HG03060 (cell line): ENCODE measurements around the gene GHITM.
"Not testable (repeated sequence)": the region's sequence is repeated elsewhere in the genome, so short reads cannot be mapped to it uniquely, and the experiment has no call there.

ENCODE experiments used
- ATAC-seq: cut with Tn5 transposase; IDR thresholded peaks from one replicate; pipeline ENCODE4 v1.9.1; 2021; ENCODE audit warnings: low read depth, moderate number of reproducible peaks; ENCODE audit not compliant: unreplicated experiment

GHITM gene

DNA sequence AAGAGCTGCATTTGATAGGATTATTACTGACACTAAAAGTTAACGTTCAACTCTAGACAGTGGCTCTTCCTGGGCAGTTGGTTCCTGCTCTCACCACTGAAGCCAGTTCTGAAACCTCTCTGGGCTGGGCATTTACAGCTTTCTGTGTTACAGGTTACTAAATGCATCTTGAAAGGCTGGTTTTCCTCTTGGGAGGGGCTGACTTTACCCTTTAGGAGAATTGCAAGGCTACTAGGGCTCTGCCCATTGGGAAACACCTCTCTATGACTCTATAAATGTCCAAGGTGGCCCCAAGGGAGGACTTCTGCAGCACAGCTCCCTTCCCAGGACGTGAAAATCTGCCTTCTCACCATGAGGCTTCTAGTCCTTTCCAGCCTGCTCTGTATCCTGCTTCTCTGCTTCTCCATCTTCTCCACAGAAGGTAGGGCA is 34.2 kb downstream of the GHITM start, which contains the start of gene GPR15LG:
GPR15LG (plus strand) TSS at position 301 of the 429 bp plus-strand sequence; CDS start at position 352, 51 bp downstream.
- no peak for ATAC-seq

DNA sequence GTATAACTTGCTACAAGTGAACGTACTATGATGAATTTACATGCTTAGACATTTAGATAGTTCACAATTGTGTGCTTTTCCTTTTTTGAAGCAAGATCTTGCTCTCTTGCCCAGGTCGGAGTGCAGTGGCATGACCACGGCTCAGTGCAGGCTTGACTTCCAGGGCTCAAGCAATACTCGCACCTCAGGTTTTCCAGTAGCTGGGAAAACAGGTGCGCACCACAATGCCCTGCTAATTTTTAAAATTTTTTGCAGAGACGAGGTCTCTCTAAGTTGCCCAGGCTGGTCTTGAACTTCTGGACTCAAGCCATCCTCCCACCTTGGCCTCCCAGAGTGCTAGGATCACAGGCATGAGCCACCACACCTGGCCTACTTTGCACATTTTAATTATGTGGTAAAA is 36.1 kb downstream of the GHITM start:
- no peak for ATAC-seq

DNA sequence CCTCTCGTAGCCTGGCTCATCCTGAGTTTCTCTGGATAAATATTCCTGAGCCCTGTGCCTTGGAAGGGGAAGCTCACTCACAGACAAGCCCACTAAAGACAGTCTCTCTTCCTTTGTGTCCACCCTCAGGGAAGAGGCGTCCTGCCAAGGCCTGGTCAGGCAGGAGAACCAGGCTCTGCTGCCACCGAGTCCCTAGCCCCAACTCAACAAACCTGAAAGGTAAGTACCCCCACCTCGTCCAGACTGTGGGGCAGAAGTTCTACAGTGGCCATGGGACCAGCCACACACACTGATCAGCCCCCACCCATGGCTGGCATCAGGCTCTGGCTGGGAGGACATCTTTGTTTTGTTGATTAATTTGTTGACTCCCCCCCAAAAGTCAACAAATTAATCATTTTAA is 37.0 kb downstream of the GHITM start:
- no peak for ATAC-seq

DNA sequence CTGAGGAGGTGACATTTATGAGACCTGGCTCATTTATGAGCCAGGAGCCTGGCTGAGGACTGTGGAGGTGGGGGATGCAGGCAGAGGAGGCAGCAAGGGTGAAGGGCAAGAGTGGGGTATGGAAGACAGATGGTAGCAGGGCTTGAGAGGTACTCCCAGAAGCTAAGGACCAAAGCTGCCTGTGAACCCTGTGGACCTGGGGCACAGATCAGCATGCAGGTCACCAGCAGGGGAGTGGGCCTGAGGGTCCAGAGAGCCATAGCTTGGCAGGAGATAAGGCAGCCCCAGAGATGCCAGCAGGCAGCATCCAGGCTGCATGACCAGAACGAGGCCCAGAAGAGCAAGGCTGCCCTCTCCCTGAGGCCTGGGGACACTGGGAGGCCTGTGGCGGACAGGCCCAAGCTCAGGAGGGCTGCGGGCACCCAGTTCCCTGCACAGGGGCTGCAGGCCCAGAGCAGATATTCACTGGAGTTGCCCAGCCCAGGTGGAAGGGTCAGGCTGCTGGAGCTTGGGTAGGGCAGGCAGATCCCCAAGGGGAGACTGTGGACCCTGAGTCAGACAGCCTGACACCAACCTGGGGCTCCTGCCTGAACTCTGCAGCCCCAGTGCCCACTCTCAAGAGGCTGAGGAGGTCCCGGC is 37.6 kb downstream of the GHITM start:
- no peak for ATAC-seq

DNA sequence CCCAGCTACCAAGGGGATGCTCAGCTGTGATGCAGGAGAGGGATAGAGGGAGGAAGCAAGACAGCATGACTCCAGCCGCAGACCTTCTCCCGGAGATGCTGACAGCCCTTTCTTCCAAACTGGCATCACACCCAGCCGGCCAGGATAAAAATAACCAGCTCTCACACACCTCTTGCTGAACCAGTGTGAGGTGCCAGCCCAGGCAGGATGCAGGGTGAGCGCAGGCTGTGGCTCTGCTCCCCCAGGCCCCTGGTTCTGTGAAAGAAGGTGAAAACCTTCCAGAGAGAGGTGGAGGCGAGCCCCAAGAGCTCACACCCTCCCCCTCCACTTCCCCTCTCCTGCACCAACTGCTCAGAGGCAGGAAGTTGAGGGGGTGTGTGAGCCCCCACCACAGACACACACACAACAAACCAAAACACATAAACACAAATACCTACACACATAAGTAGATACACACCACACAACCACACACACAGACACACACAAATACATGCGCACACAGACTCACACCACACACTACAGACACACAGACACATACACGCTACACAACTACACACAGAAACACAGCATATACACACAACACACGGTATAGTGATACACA is 38.3 kb downstream of the GHITM start:
- no peak for ATAC-seq

DNA sequence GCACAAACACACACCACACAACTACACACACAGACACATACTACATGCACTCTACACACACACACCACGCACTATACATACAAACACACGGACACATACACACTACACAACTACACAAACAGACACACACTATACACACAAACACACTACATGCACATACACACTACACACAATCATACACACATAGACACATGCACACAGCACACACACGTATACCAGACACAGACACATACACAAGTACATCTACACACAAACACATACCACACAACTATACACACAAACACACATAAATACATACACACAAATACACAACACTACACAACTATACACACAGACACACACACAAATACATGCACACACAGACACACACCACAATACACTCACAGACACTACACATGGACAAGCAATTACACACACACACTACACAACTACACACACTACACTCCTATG is 38.9 kb downstream of the GHITM start:
- no peak for ATAC-seq

DNA sequence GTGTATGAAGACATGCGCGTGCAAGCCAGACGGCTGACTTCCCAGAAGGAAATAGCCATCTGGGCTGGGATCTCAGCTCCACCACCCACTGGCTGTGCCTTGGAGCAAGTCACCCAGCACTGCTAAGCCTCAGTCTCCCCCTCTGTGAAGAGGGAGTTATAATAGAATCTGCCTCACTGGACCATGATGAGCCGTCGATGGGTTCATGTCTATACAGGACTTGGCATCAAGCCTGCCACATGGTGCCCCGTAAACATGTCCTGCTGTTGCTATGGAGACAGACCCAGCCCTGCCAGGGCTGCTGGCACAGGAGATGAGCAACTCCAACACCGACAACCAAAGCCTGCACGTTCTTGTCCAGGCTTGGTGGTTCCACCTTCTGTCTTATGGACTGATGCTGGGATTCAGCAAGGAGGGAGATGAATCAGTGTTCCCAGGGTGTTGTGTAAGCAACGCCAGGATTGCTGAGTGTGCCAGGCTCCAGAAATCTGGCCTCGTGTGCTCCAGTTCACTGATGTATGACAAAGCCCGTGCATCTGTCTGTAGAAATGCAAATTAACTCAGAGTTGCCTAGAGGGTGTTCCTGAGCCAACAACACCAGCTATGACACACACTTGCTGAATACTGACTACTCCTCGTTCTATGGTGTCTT is 39.9 kb downstream of the GHITM start:
- peak; percentile 92 for ATAC-seq

DNA sequence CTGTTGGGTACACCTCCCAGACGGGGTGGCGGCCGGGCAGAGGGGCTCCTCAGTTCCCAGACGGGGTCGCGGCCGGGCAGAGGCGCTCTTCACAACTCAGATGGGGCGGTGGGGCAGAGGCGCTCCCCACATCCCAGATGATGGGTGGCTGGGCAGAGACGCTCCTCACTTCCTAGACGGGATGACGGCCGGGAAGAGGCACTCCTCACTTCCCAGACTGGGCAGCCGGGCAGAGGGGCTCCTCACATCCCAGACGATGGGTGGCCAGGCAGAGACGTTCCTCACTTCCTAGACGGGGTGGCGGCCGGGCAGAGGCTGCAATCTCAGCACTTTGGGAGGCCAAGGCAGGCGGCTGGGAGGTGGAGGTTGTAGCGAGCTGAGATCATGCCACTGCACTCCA is 41.1 kb downstream of the GHITM start:
- ATAC-seq: not testable (repeated sequence)

DNA sequence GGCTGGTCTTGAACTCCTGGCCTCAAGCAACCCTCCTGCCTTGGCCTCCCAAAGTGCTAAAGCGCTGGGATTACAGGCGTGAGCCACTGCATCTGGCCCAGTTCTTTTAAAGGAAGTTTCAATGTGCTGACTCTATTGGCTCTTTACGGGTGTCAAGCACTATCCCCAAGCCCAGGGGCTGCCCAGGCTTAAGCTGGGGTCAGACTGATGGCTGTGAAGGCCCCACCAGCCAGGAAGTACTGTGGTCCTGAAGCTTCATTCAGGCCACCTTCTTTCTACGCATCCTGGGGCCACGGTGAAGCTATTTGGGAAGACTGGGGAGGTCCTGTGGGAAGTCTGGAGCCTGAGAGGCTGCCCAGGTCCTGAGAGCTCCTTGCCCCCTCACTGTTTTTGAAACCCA is 42.3 kb downstream of the GHITM start:
- no peak for ATAC-seq

DNA sequence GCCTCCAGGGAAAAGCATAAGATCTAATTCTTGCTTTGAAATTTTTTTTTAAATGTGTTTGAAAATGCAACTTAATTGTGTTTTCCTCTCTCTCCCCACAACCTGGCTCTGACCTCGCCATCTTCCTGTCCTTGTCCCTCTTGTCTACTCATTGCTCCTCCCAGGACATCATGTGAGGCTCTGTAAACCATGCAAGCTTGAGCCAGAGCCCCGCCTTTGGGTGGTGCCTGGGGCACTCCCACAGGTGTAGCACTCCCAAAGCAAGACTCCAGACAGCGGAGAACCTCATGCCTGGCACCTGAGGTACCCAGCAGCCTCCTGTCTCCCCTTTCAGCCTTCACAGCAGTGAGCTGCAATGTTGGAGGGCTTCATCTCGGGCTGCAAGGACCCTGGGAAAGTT is 45.2 kb downstream of the GHITM start:
- ATAC-seq: no peak

DNA sequence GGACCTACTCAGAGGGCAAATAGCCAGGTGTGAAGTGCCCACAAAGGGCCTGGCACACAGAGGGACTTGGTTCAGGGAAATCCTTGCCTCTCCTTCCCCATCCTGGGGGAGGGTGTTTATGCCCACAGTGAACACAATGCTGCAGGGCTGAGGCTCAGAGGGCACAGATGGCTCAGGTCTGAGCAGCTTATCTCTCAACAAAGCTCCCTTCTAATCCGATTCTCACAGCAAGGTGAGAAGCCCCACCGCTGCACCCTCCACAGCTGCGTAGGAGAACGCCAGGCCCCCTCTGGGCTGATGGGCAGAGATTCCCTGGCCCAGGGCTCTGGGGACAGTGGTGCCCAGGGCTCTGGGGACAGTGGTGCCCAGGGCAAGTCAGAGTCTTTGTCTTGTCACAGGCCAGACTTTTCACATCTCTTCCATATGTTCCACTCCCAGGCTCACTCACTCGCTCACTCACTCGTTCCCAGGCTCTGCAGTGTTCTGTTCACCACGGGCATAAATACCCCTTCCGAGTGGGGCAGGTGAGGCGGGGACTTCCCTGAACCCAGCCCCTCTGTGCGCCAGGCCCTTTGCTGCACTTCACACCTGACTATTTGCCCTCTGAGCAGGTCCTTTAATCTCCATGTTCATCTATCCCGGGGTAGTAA is 46.3 kb downstream of the GHITM start:
- ATAC-seq: no peak

DNA sequence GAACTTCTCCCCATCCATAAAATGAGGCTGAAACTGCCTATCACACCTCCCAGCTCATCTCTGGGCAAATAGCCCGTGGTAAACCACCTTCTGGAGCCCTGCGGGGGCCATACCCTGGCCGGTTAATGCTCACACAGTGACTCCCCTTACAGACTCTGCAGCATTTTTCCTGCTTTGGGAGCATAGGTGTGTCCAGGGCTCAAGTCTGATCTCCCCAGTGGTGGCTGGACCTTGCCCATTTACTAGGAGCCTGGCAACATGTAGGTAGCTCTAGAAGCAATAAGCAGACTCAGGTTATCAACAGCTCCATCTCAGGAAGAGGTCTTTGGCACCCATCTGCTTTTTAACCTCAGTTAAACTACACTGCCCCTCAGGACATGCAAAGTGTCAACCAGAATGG is 49.5 kb downstream of the GHITM start:
- no peak for ATAC-seq

DNA sequence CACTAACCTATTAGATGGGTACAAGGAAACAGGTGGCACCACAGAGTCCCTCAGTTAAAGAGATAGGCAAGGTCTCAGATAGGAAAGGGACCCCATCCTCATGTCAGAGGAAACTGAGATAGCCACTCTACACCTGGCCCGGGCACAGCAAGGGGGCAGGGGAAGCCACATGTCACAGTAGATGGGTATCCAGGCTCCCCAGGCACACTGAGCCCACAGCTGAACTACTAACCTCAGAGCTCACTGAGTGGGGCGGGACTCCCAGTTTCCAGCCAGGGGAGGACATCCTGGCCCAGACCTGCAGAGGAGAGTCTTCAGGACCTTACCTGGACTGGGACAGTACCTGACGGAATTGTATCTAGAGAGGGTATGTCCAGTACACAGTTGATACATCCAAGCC is 51.3 kb downstream of the GHITM start:
- ATAC-seq: no peak

DNA sequence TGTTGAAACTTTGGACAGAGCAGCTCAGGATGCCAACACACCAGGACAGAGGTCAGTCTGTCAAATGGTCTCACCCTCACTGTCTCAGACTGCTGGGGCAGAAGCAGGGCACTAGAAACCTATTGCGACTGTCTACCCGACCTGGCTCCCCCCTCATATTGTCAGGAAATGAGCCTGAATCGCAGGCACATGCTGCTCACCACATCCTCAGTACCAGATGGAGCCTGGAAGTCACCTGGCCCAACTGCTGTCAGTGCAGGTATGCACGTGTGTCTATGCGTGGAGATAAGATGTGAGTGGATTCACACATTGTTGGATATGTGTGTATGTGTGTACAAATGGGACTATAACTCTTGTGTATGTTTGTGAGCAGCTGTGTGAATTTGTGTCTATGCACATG is 51.8 kb downstream of the GHITM start:
- no peak for ATAC-seq

DNA sequence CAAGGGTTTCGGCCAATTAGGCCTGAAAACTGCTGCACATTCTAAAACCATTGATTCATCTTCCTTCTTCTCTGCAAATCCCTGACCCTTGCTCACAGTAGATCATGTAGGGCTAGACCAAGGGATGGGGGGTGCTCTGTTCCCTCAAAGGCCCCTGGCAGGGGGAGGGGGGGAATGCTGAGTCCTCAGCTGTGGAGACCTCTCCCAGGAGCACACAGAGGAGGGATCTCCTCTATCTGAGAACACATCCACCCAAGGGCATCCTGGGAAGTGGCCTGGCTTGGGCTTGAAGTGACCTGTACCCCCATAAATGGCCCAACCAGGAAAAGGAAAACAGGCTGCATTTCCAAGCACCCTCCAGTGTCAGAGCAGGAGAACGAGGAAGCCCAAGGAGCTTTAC is 54.0 kb downstream of the GHITM start:
- no peak for ATAC-seq

DNA sequence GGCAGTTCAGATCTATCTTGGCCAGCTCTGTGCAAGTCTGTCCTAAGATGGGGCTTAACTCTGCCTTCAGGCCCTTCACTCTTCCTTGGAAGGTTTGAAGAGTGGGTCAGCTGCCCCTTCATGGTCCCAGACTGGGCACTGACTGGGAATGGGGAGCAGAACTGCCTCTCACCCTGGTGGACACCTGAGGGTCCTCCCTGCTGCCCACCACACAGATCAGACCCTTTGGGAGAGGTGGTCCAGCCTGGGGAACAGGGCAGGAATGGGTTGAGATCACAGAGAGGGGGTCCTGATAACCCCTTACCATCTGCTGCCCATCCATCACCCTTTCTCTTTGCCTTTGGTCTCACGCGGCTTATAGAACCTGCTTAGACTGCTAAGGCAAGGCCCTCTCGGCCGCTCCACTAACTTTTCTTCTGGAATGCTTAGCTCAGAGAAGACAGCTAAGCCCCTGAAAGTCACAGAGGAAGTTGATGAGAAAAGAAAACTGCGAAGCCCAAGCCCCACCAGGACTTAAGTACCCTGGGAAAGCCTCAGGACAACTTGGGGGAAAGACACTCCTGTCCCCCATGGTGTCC is 54.6 kb downstream of the GHITM start:
- no peak for ATAC-seq

DNA sequence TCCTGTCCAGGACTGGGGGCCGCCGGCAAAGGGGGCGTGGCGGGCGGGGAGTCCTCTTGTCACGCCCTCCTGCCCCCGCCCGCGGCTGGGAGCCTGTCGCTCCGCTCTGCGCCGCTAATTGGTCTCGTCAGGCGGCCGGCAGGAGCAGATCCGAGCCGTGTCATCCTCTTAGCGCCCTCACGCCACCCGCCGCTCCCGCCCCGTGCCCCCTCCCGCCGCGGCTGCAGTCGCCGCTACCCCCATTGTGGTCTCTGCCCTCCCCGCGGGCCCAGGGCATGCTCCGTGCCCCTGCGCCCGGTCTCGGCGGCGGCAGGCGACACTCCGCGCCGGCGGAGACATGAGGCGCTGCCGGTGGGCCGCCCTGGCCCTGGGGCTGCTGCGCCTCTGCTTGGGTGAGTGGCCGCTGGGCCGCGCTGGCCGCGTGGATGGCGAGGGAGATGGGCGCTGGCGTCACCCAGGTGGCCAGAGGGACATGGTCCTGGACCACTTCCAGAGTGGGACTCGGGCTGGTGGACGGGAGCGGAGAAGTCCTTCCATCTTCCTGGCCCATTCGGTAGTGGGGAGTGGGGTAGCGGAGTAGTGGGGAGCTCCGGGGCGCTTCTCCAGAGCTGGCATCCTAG is 55.2 kb downstream of the GHITM start, which contains the start of gene CDHR1:
CDHR1 (plus strand) TSS at position 114 of the 620 bp plus-strand sequence; CDS start at position 338, 224 bp downstream.
- ATAC-seq: no peak

DNA sequence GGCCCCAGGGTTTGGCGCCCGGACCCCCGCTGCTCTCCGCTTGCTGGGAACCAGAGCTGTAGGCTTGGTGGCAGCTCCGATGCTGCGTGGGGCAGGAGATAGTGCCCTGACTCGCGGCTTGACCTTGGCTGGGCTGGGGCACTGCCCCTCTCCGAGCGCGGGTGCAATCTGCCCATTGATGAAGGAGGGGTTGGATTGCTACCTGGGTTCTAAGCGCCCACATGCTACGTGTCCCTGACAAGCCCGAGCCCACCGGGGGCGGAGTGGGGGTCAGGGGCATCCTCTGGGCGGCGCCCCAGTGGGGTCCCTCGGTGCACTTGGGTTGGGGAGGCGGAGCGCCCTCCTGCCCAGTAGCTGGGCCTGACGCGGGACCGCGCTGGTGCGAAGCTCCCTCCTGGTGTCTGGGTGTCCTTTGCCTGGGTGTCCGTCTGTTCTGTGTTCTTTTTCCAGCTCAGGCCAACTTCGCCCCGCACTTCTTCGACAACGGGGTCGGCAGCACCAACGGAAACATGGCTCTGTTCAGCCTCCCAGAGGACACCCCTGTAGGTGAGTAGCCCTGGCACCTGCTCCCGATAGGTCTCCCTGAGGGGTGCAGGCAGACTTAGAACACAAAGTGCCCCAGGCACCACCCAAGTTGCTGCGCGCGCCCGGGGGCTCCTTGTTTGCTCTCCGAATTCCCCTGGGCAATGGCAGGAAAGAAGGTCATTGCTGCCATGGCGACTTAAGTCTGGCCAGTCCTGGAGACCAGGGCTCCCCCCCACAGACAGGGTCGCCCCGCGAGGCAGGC is 55.9 kb downstream of the GHITM start:
- ATAC-seq: no peak

DNA sequence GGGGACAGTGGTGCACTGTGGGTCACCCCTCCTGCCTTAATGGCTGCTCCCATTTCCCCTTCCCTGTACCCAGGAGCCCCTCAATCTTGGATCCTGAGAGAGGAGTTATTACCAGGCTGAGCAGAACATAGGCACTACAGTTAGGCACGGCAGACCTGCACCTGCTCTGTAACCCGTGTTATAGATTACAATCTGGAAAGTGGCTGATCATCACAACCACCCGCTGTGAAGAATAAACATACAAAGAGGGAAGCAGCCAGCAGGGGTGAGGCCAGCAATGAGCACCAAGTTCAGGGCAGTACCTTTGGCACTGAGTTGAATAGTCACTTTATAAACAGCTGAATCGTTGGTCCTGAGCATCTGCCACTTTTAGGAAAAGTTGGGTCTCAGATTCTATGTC is 56.8 kb downstream of the GHITM start:
- ATAC-seq: no peak

DNA sequence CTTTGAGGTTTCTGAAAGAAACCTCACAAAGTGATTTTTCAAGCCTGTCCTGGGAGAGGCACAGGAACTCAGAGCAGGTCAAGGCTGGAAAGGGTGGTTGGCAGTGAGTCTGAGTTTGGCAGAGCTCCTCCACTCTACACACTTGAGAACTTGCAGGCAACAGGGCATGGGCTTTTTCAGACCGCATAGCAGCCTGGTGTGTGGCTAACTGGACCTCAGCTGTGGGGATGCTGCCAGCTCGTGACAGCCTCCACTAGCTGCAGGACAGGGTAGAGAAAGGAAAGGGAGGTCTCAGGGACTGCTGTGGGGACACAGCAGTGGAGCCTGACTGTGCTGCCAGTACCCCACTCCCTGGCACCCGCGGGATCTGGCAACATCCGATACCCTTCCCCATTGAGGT is 57.6 kb downstream of the GHITM start:
- no peak for ATAC-seq
